CD4-positive, alpha-beta T cell treated with Interleukin-12 subunit alpha and Interleukin-12 subunit beta, for 1 hour (primary cell): Measurements from ENCODE around the gene ISM1.
A peak's percentile ranks its signal among the peaks of the same experiment; 100 is the strongest.
"Not testable (repeated sequence)": the region's sequence is repeated elsewhere in the genome, so short reads cannot be mapped to it uniquely, and the experiment has no call there.

ENCODE experiments used
- DNase-seq: peaks from one replicate; pipeline ENCODE4 v3.0.0-alpha.2; 2020

ISM1 gene

DNA sequence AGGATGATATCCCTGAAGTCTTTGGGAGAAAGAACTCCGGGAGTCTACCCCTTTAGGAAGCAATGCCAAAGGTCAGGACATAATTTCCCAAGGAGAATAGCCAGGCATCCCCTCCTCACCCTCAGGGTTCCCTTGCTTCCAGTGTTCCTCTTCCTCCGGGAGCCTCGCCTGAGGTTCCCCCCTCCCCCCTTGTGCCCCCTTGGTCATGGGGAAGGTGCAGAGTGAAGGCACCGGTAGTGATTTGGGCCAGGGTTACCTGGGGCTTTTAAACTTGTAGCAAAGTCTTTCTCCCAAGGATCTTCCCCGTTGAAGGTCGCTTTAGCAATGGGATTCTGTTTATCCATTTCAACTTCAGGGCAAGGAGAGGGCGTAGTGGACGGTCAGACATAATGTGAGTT, 1.2 kb downstream of the ISM1 start:
- DNase-seq: no peak

DNA sequence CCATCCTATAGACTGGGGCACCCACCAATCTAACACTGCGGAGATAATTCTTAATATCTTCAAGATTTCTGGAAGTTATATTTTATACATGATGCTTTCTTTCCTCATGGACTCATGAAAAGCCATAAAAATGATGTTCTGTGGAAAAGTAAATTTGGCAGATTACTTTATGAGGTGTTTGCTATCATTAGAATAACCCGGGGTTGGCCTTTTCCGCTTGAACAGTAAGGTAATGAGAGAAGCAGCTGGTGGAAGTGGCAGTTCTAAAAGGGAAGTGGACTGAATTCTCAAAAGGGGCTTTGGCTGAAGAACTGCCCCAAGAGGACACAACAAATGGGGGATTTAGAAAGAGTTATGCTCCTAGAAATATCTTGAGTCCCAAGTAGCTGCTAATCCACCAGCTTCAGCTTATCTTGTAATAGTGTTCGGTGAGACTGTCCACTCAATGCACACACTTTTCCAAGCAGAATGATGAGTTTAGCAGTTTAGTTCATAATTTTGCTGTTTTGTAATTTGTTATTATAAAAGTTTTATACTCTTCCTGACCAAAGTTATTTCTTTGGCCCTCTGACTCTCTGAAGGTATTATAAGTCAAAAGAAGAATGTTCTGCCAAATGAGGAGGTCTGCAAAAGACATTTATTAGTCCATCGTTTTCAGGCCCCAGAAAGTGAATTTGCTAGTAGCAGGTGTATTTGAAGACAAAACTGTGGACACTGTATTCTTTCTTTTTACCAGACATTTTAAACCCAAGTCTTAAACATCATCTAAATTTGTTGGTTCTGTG, 2.9 kb downstream of the ISM1 start:
- DNase-seq: no peak

DNA sequence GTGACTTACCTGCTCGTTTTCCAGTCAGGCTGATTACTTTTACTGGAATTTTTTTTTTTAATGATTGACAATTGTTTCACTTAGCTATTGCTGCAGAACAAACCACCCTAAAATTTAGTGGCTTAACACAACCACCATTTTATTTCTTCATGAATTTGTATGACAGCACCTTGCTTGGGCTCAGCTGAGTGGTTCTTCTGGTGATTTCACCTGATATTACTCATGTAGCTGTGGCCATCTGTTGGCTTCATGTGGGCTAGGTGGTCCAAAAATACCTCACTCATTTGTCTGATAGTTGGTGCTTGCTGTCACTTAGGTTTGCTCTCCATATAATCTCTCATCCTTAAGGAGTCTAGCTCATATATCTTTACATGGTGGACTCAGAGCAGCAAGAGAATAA, 5.3 kb downstream of the ISM1 start:
- DNase-seq: no peak

- DNase-seq: no peak
Measured at GRCh38 chr20:13228771-13229170, 7.7 kb downstream of the ISM1 start.

DNA sequence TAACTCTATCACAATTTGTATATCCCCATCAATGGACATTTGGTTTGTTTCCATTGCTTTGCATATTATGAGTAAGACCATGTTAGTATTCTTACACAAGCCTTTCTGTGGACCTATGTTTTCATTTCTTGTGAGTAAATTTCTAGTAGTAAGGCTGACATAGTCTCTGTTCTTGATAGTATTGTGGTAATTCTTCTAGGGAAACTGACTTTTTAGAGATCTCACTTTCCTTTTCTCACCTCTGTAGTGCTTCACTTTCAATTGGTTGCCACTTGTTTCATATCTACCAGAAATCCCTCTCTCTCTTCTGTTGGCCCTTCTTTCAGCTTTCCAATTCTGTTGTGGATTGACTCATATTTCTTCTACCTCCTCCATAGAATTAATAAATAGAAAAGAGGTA, 8.5 kb downstream of the ISM1 start:
- DNase-seq: no peak

GRCh38 chr20:13231031-13231752, 10.1 kb downstream of the ISM1 start:
- peak; percentile 84 for DNase-seq

GRCh38 chr20:13232999-13233398, 11.9 kb downstream of the ISM1 start:
- no peak for DNase-seq

- DNase-seq: no peak
Measured at GRCh38 chr20:13234961-13235360, 13.9 kb downstream of the ISM1 start.

DNA sequence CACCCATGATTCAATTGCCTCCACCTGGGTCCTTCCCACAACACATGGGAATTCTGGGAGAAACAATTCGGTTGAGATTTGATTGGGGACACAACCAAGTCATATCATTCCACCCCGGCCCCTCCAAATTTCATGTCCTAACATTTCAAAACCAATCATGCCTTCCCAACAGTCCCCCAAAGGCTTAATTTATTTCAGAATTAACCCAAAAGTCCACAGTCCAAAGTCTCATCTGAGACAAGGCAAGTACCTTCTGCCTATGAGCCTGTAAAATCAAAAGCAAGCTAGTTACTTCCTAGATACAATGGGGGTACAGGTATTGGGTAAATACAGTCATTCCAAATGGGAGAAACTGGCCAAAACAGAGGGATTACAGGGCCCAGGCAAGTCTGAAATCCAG, 15.3 kb downstream of the ISM1 start:
- DNase-seq: not testable (repeated sequence)

GRCh38 chr20:13236990-13237720, 16.1 kb downstream of the ISM1 start:
- no peak for DNase-seq

GRCh38 chr20:13238001-13238653, 17.1 kb downstream of the ISM1 start:
- no peak for DNase-seq

DNA sequence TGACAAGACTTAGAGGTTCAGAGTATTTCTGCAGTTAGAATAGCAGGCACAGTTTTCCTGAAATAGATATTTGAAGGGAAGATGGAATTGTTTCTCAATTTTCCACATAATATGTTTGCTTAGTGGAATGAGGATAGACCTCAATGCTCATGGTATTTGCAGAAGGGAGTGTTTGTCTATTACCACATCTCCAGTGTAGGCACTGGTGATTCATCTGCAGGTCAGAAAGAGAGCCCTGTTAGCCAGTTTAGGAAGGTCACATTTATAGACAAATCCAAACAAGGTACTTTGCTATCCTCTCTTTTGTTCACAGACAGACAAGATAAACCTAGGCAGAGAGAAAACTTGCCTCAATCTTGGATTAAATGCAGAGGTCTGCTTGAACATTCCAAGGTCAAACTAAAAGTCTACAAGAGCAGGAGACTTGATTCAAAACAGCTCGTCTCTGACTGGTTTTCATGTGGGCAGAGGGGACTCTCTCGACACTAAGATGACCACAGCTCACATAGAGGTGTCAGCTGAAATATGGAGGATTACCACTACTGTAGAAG, 22.8 kb downstream of the ISM1 start:
- DNase-seq: no peak

- DNase-seq: no peak
Measured at GRCh38 chr20:13245250-13245723, 24.2 kb downstream of the ISM1 start.

DNA sequence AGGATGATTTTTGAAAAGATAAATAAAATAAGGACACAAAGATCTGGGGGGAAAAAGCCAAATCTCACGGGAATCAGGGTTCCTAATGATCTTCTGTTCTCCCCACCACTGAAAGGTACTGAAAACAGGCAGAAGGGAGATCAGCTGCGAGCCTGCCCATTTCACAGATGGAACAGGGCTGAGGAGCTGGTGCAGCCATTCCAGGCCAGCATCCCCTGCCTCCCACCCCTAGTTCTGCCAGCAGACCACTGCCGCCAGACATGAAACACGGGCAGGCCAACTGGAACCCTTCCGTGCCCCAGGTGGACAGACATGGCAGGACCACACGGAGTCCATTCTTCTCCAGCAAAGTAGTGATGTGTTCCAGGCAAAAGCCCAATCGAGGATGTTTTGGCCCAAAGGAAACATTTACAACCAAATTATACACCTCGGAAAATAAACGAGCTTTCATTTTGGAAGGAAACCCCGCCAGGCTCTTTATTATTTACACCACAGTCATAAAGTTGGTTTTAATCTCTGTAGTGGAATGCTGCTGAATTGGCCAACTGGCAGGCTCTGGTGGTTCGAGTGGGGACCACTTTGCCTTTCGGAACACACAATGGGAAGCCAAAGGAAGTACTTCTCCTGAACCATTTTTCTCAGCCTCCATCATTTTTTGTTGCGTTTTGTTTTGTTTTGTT, 28.2 kb downstream of the ISM1 start:
- DNase-seq: no peak

GRCh38 chr20:13249798-13250170, 28.7 kb downstream of the ISM1 start:
- DNase-seq: no peak

- no peak for DNase-seq
Measured at GRCh38 chr20:13250251-13250650, 29.2 kb downstream of the ISM1 start.

- no peak for DNase-seq
Measured at GRCh38 chr20:13251106-13251903, 30.2 kb downstream of the ISM1 start.

DNA sequence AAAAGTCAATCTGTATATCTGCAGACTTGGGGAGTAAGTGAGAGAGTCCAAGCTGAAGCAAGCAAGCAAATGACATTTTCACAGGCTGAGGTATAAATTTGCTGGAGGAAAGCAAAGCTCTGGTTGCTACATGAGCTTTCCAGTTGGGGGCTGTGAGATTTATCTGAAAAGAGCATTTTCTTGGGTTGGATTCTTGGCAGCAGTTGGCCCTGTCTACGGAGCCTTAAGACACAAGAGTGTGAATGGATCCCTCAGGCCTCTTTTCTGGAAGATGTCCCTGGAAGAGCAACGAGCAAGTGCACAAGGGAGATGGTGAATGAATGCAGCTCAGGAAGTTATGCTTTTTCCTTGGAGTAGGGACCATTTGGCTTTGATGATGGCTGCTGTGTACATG, 30.8 kb downstream of the ISM1 start:
- no peak for DNase-seq

DNA sequence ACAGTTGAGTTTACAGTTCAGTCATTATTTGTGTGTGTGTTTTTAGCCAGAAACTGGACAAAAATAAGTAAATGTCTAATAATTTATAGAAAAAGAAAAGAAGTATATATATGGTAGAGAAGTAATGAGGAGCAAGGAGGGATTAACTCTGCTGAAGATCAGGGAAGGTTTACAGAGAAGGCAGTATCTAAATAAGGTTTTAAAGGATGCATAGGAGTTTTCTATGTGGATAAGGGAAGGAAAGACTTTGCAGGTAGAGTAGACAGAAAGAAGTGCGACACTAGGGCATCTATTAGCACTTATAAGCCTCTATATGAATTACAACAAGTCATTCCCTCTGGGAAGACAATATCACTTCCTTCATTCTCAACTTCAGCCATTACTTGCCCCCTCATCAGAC, 34.3 kb downstream of the ISM1 start:
- DNase-seq: no peak

- no peak for DNase-seq
Measured at GRCh38 chr20:13256606-13257005, 35.5 kb downstream of the ISM1 start.

DNA sequence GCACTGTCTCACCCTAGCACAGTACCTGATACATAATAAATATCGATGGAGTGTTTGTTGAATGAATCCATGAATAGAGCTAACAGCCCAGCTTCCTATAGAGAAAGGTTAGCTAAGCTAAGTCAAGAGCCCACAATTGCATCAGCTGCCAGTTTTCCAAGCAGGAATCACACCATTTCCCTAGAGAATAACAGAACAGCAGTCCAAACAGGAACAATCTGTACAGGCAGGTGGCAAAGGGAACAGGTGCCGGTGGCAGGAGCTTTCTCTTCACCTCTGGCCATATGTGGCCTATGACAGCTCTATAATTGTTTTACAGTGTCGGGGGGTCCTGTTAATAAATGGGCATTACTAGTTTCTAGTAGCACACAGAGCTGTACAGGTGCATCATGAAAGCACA, 38.8 kb downstream of the ISM1 start:
- no peak for DNase-seq
